Esophagus squamous epithelium (tissue), 4 donors: ENCODE measurements around the gene MBOAT1.

Experiments used
- CTCF ChIP-seq, 6 experiments: fragments of 450-650 bp in 4 of 6; fragments of 200-600 bp in 2 of 6; sonication (generic) in 2 of 6; IDR thresholded peaks; one replicate each; pipeline ENCODE4 v1.5.1; 2016 to 2019; ENCODE audit warnings: antibody characterized with exemption in 6 of 6, mild to moderate bottlenecking in 4 of 6, moderate library complexity in 4 of 6
- POLR2A ChIP-seq, 4 donors: fragments of 450-650 bp; IDR thresholded peaks; one replicate each; pipeline ENCODE4 v1.6.1; 2017; ENCODE audit warnings: antibody characterized with exemption in 4 of 4, mild to moderate bottlenecking in 4 of 4, moderate library complexity in 3 of 4

- TF ChIP-seq CTCF (IDR thresholded peaks at IDR 0.05) (no peak), POLR2A (IDR thresholded peaks at IDR 0.05) (no peak)
Measured at GRCh38 chr6:20175810-20176410, 36.4 kb downstream of the MBOAT1 start.
